Stimulated activated CD8-positive, alpha-beta memory T cell treated with anti-CD3 and anti-CD28 coated beads, Interleukin-15, amount 100 ng/mL, for 48 hours (primary cell): Measurements from ENCODE around the gene ABCF3.

Experiments
- DNase-seq, 2 donors: peaks; one replicate each; pipeline ENCODE4 v3.0.0-alpha.2; 2020; ENCODE audit warnings: low read depth in 2 of 2

Gene ABCF3

DNA sequence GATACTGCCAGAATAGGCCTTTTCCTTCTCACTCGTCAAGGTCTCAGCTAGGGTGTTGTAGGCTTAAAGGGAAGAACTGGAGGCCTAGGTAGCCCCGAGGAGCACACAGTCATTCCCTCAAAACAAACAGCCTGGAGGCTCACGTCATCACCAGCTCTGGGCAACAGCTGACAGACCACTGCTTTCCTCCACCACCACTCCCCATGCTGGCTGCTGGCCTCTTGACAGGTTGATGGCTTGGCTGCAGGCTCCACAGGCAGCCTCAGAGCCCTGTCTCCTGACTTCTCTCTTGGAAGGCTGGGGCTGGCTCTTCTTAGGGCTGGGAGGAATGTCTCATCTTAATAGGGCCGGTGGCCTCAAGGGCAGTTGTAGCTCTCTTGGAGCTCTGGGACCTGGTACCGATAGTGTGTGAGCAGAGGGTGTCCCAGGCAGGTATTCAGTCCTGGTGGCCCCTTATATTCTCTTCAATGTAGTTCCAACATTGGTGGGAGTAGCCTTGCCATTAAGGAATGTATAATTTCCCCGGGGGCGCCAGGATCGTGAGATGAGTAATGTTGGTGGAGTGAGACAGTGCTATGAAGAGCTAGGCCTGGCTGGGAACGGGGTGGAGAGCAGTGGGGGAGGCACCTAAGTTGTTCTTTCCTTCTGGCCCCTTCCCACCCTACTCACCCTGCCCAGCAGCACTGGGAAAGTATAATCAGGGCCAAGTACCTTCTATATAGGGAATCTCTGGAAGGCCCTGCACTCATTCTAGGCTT, 17.5 kb upstream of the ABCF3 start:
- DNase-seq, result no peak

DNA sequence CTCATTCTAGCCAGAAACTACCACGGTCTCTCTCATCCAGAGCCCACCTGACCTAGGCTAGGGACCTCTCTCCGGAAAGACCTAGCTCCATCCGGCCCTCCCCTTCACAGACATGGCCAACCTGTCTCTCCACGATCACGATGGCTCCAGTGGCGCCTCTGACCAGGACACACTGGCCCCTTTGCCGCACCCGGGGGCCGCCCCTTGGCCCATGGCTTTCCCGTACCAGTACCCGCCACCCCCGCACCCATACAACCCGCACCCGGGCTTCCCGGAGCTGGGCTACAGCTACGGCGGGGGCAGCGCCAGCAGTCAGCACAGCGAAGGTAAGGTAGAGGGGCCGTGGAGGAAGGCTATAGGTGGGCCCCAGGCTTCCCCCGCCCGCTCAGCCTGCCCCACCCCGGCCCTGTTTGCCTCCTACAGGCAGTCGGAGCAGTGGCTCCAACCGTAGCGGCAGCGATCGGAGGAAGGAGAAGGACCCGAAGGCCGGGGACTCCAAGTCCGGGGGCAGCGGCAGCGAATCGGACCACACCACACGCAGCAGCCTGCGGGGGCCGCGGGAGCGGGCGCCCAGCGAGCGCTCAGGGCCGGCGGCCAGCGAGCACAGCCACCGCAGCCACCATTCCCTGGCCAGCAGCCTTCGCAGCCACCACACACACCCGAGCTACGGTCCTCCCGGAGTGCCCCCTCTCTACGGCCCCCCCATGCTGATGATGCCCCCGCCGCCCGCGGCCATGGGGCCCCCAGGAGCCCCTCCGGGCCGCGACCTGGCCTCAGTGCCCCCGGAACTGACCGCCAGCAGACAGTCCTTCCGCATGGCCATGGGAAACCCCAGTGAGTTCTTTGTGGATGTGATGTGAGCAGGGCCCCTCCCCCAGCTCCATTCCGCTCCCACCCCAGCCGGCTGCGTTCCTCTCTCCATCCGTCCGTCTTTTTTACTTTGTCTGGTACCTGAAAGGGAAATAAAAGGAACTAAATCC, 15.8 kb upstream of the ABCF3 start:
- no peak for DNase-seq

DNA sequence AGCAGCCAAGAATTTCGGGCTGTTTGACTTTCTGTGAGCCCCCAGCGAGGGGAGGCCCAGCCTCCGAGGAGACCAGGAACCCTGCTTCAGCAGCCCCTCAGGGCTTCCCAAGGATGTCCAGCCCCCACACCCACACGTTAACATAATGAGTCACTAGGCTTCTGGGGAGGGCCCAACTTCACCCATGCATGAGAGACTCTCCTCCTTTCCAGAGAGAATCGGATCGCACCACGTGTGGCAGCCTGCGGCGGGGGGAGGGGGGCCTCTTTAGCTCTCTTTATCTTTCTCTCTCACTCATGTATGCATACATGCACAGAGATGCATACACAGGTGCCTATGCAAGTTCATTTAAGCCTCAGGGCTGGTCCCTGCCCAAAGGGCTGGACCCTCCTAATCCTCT, 14.4 kb upstream of the ABCF3 start:
- no peak for DNase-seq

DNA sequence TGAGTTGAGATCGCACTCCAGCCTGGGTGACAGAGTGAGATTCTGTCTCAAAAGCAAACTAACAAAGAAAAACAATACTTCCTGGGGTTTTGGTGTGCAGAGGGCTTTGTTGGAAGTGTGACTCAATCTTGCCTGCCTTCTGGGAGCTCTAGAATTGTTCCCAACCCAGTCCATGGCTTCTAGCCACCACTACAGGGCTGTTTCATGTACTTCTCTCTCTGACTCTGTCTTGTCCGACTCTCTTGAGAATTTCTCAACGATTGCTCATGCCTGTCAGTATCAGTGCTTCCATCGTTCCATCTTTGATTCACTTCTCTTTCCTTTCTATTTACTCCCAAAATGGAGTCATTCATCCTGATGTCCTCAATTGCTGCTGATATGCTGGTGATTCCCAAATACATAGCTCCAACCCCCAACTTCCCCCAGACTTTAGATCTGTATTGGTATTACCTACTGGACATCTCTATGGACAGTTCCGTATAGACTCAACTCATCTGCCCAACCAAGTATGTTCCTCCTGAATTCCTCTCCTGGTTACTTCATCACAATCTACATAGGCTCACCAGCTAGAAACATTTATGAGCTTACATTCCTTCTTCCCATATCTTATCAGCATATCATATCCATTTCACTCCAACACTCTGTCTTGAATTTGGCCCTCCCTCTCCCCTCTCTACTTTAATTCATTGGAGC, 13.2 kb upstream of the ABCF3 start:
- DNase-seq, result no peak

DNA sequence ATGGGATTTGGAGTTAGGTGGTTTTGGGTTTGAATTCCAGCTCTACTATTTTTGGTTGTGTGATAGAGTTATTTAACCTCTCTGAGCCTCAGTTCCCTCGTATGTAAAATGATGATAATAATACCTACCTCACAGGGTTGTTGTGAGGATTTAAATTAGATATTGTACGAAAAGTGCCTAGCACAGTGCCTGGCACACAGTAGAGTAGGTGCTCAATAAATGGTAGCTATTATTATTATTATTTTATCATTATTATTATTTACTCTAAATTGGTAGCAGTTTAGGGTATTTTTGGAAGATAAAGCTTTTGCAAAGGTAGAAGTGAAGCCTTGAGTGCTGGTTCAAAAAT, 12.7 kb upstream of the ABCF3 start:
- DNase-seq, result no peak

DNA sequence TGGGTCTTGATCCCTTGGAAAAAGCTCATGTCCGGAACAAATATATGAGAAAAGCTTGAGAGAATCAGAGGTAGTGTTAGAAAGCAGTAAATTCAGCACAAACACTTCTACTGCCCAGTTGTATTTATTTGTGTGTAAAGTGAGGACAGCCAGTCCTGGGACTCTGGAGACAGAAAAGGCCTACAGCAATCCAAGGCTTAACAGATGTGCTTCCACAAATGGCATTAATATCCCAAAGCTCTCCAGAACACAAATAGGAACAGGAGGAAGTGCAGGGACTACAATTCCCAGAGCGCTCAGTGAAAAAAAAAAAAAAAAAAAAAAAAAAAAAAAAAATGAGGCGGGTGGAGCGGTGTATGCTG, 11.7 kb upstream of the ABCF3 start:
- no peak for DNase-seq

DNA sequence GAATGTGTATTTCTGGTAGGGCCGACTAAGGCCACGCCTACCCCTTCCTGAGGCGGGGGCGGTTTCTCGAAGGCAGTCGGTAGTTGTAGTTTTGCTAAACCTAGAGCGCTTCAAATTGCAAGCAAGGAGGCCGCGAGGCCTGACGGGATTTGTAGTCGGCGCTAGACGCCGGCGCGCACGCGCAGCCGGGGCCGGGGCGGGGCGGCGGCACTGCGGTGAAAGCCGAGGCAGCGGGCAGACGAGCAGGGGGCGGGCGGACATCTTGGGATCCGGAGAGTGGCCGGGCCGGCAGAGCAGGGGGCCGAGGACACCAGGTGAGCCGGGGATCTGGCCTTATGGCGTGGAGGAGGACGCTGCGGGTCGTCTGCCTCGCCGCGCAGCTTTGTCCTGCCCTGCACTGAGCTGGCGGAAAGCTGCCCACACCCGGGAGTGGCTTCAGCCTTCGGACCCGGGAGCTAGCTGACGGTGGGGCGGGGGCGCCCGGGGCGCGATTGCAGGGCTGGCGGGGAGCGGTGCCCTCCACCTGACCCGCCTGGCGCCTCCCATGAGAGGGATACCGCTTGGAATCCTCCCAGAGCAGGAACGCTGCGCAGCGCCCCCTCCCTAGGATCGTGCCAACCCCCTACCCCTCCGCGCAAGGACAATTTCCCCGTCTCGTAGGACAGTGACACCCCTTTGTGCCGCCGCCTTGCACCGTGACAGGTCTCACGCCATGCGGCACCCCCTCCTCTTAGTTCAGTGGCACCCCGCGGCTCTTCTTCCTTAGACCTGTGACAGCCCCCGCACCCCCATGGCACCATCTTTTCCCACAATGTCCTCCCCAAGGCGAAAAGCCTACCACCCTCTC, 11.1 kb upstream of the ABCF3 start, which contains the start of gene AP2M1:
Gene AP2M1, plus strand, starts transcription at position 210 of the 847 bp plus-strand sequence. CDS start 2,139 bp downstream, outside the sequence.
- peak; percentile 97 to 99 for DNase-seq

DNA sequence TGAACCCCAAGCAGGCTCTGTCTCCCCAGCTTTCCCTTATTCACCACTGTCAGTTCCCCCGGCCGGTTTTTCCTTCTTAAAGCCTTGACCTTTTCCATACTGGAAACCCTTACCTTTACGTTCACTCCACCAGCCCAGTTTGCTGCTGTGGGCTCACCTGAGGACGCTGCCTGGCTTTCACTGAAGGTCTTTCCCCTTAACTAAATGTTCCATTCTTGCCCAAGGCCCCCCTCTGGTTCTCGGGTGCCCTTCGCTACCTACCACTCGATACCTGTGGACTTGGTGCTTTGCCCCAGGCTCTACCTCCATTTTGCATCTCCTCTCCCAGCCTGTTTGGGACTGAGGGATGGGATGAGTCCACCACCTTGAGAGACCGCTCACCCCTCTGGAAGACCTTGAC, 10.5 kb upstream of the ABCF3 start:
- DNase-seq, result no peak

DNA sequence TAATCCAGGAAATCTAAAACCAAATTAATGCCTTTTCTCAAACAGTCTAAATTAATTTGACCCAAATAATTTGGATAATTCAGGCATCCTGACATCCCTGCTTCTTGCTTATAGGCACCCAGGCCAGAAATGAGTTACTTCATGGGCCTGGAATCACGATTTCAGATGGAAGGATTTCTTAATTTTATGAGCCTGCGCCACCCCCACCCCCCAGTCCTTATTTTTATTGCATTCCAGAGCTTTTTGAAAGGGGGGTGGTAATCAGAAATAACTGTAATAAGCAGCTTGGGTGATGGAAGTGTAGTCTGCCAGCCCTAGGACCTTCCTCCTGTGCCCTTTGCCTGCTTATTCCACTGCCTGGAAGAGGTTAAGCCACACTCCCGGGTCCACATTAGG, 10.0 kb upstream of the ABCF3 start:
- no peak for DNase-seq

DNA sequence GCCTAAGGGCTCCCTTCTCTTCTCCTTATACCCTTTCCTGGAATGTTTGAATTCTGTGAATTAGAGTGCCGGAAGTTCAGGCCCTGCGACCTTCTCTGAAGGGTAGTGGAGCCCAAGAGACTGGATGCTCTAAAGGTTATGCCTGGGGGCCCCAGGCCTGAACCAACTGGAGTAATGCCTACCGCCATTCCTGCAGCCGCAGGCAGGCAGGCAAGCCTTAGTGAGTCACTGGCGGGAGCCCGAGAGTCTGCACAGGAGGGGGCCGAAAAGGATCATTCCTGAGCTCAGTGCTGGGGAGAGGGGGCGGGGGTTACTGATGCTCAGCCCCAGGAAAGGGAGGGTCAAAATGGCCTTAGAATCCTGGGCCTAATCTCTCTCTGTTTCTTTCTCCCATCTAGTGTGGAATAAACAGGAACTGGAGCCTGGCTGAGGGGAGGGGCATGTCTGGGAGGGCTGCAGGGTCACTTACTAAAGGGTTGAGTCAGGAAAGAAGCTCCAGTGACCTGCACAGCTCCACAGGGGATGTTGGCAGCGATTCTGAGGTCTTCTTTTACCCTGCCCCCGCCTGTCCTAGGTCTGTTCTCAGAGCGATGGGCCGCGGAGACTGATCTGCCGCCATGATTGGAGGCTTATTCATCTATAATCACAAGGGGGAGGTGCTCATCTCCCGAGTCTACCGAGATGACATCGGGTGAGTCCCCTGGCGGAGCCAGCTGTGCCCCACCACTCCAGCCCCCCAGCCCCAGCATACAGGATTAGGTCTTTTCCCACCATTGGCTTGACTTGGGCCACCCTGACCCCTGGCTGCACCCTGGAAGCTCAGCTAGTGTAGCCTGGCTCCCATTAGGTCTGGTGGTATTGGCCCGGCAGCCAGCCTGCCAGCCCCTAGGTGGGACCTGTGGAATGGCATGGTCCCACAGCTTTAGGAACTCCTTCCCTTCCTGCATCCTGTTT, 9.3 kb upstream of the ABCF3 start:
- no peak for DNase-seq

DNA sequence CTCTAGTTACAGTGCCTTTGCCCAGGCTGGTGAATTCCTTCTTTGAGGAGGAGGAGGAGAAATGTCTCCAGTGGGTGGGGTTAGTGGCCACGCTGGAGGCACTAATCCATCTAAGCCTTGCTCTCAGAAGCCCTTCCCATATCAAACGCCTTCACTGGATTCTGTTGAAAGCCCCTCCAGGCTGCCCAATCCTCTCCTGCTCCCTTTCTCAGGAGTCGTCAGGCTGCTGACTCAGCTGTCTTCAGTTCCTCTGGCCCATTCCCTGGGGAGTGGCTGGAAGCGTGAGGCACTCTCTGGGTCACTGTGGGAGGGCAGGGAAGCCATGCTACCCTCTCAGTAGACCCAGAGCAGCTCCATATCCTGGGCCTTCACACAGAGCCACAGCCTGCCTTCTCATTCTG, 8.7 kb upstream of the ABCF3 start:
- DNase-seq, result no peak

DNA sequence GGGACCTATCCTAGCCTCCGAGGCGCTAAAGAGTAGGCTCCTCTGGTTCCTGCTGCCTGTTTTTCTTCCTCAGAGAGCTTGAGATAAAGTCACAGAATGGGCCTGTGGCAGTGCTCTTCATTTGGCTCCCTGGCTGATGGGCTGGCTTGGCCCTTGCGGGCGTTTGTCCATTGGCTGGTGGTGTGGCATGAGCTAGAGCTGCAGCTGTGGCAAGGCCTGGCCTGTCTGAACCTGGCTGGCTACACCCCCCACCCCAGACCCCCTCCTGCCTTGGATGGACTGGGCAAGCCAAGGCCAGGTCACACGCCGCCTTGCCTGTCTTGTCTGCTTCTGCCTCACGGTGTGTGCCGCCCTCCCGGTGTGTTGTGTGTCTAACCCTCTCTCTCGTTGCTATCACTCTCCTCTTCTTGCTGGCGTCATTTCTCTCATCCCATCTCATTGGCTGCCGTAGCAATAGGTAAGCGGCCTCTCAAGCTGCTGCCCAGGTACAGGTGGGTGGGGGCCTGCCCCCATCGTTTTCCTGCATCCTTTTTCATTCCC, 8.2 kb upstream of the ABCF3 start:
- DNase-seq, result no peak

DNA sequence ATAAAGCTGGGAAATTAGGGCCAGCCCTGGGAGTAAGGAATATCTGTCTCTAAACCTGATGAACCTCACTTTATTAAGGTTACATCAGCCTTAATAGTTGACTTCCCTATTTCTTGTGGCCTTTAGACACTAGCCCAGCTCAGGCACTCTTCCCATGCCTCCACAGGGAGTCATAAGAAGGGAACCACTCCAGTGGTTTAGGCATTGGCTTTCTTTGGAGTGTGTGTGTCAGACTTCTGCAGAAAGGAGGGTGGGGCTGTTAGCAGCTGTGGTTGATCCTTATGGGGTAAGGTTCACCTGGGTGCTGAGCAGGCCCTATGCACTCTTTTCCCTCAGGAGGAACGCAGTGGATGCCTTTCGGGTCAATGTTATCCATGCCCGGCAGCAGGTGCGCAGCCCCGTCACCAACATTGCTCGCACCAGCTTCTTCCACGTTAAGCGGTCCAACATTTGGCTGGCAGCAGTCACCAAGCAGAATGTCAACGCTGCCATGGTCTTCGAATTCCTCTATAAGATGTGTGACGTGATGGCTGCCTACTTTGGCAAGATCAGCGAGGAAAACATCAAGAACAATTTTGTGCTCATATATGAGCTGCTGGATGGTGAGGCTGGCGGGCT, 7.4 kb upstream of the ABCF3 start:
- no peak for DNase-seq

DNA sequence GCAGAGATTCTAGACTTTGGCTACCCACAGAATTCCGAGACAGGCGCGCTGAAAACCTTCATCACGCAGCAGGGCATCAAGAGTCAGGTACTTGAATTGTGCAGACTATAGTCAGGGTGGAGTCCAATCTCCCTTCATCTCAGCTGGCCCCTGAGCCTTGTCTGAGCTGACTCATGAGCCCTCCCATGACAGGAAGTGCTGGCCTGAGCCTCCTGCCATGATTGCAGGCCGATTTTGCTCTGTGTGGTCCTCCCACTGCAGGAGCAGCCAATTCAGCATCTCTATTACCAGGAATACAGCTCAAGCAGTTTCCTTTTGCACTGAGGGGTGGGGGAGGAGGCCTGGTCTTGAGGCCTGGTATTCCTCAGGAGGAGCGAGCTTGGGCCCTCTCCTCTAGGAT, 5.8 kb upstream of the ABCF3 start:
- DNase-seq, result no peak

DNA sequence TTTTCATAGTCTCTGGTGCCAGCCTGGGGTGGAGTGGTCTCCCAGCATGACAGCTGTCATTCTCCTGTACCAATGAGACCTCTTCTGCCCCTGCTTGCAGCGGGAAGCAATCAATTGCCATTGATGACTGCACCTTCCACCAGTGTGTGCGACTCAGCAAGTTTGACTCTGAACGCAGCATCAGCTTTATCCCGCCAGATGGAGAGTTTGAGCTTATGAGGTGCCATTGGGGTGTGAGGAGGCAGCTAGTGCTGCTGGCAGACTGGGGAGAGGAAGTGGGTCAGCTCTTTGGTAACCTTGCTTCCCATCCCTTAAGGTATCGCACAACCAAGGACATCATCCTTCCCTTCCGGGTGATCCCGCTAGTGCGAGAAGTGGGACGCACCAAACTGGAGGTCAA, 4.4 kb upstream of the ABCF3 start:
- DNase-seq, result no peak

DNA sequence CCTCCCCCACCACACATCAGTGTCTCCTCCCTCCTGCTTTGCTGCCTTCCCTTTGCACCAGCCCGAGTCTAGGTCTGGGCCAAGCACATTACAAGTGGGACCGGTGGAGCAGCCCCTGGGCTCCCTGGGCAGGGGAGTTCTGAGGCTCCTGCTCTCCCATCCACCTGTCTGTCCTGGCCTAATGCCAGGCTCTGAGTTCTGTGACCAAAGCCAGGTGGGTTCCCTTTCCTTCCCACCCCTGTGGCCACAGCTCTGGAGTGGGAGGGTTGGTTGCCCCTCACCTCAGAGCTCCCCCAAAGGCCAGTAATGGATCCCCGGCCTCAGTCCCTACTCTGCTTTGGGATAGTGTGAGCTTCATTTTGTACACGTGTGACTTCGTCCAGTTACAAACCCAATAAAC, 2.3 kb upstream of the ABCF3 start:
- DNase-seq, result no peak

DNA sequence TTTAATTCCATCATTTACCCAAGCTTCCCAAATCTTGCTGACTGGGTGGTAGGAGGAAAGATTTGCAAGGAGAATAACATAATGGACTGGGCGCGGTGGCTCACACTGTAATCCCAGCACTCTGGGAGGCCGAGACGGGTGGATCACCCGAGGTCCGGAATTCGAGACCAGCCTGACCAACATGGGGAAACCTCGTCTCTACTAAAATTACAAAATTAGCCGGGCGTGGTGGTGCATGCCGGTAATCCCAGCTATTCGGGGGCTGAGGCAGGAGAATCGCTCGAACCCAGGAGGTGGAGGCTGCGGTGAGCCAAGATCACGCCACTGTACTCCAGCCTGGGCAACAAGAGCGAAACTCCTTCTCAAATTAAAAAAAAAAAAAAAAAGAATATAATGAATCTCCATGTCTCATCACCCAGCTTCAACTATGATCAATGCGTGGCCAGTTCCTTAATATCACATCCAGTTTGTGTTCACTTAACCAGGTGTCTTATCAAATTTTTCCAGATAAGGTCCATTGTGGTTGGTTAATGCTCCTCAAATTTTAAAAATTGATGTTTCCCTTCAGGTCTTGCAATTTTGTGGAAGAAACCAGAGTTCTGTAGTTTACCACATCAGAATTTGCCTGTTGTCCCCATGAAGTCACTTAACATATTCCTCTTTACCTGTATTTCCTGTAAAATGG, 1.3 kb upstream of the ABCF3 start:
- DNase-seq, result no peak

DNA sequence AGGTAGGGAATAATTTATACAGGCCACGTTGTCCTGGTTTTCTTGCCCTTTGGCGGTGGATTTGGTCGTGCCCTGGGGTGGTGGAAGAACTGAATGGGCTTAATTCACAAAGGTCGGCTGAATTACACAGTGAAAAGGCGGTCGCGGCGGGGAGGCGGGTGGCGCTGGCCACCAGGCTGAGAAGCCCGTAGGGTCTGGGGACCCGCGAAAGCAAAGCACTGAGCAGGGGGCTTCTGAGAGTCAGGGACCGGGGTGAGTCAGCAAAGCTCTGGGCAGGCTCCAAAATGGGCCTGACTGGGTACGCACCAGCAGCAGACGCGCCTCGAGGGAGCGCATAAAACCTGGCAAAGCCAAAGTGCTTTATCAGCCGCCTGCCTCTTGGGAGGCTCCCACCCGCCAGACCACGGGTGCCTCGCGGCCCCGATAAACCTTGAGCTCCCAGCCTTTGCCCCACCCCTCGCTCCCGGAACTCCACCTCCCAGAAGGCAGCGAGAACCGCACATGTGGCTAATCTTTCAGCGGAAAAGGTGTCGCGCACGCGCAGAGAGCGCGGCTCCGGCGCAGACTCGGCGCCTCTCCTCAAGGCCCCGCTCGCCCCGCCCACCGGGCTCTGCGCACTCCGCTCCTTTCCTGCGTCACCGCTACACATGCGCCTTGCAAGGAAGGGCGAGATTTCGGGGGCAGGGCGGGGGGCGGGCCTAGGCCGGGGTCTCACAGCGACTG, 377 bp upstream of the ABCF3 start:
- DNase-seq, result peak; percentile 100

DNA sequence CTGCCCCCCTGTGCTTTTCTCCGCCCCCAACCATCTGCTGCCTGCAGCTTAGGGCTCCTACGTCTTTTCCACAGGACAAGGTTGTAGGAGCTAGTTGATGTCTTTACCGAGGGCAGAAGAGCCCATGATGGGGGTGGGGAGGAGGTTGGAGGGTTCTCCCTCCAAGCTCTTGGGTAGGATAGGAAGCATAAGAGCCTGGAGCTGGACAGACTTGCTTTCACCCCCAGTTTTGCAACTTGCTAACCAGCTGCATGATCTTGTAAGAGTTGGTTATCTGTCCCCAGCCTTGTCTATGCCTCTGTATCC, 856 bp downstream of the ABCF3 start:
- DNase-seq, result no peak
